ENCODE data around the gene TPH2.
A peak's percentile ranks its signal among the peaks of the same experiment; 100 is the strongest.

The TPH2 gene

GRCh38 chr12:71980538-71980937 is 41.9 kb downstream of the TPH2 start:
- Histone ChIP-seq H3K9me3 (replicated peaks in 1 of 11) (no peaks in the 10 kb centered on the region), H4K20me1 (no peaks in the 10 kb centered on the region), H3K4me2 (no peak overlapping the region), H3K4me1 (peaks cover 0 to 8% (median 0%) of the 10 kb centered on the region in 10 experiments; a peak in 1 of 20 replicates), H3K4me3 (no peak overlapping the region), H3K36me3 (no peaks in the 10 kb centered on the region), H3K27ac (no peak overlapping the region), H3K27me3 (no peaks in the 10 kb centered on the region), H3K9ac (no peak overlapping the region)
- TF ChIP-seq Cebpa-rat (IDR thresholded peaks at IDR 0.05) = no peak

- no peak overlapping the region for H3K9ac ChIP-seq
- no peaks in the 10 kb centered on the region for H3K27me3 ChIP-seq
- no peak overlapping the region for H3K4me3 ChIP-seq
- H3K4me1 ChIP-seq = peaks cover 0 to 8% (median 0%) of the 10 kb centered on the region in 10 experiments; a peak in 1 of 20 replicates
- H3K4me2 ChIP-seq = no peak overlapping the region
- H3K27ac ChIP-seq = no peak overlapping the region
- H4K20me1 ChIP-seq = no peaks in the 10 kb centered on the region
- no peak for TF ChIP-seq Cebpa-rat (IDR thresholded peaks at IDR 0.05)
- H3K9me3 ChIP-seq (replicated peaks in 1 of 11) = no peaks in the 10 kb centered on the region
- H3K36me3 ChIP-seq = no peaks in the 10 kb centered on the region
These were observed 42.5 kb downstream of the TPH2 start for GRCh38 chr12:71981149-71981548.

DNA sequence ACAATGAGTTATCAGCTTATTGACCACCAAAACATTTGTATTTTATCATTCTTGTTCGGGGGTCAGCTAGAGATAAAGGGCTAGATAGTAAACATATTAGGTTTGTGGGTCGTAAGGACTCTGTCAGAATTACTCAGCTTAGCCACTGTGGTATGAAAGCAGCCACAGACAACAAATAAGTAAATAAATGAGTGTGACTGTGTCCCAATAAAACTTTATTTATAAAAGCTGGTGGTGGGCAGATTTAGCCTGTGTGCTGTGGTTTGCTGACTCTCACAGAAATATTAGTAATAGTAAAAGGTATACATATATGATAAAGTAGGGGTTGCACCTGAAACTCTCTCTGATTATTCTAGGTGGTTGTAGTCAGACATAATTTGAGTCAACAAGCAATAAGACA is 56.1 kb downstream of the TPH2 start:
- H3K4me1 ChIP-seq = no peaks in the 10 kb centered on the region
- no peaks in the 10 kb centered on the region for H4K20me1 ChIP-seq
- no peak overlapping the region for H3K9ac ChIP-seq
- H3K4me2 ChIP-seq = no peak overlapping the region
- TF ChIP-seq Cebpa-rat (IDR thresholded peaks at IDR 0.05) = no peak
- H3K27ac ChIP-seq = no peak overlapping the region
- H3K9me3 ChIP-seq (replicated peaks in 1 of 11) = no peaks in the 10 kb centered on the region
- H3K36me3 ChIP-seq = no peaks in the 10 kb centered on the region
- H3K27me3 ChIP-seq = no peaks in the 10 kb centered on the region
- no peak overlapping the region for H3K4me3 ChIP-seq

DNA sequence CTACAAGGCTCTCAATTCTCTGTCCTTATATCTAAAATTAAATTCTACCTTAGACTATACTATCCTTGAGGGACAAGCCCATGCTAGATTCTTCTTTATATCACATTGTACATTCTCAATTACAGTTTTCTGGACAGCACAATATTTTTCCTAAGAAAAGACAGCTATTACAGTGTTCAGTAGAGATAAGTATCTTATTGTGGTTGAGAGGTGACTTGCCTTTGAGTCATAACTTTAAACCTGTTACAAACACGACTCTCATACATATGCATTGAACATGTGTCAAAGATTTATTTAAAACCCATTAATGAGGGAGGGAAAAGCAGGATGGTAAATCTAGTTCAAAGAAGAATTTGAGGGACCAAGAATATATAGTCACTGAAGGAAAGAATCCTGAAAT is 61.1 kb downstream of the TPH2 start:
- no peak for TF ChIP-seq Cebpa-rat (IDR thresholded peaks at IDR 0.05)
- Histone ChIP-seq H4K20me1 (no peaks in the 10 kb centered on the region), H3K36me3 (no peaks in the 10 kb centered on the region), H3K9ac (no peak overlapping the region), H3K27me3 (no peaks in the 10 kb centered on the region), H3K9me3 (replicated peaks in 1 of 11) (no peaks in the 10 kb centered on the region), H3K27ac (no peak overlapping the region), H3K4me3 (no peak overlapping the region), H3K4me1 (no peaks in the 10 kb centered on the region), H3K4me2 (no peak overlapping the region)

- TF ChIP-seq Cebpa-rat (IDR thresholded peaks at IDR 0.05) = no peak
- H4K20me1 ChIP-seq = no peaks in the 10 kb centered on the region
These were observed 62.5 kb downstream of the TPH2 start for GRCh38 chr12:72000969-72001648.

DNA sequence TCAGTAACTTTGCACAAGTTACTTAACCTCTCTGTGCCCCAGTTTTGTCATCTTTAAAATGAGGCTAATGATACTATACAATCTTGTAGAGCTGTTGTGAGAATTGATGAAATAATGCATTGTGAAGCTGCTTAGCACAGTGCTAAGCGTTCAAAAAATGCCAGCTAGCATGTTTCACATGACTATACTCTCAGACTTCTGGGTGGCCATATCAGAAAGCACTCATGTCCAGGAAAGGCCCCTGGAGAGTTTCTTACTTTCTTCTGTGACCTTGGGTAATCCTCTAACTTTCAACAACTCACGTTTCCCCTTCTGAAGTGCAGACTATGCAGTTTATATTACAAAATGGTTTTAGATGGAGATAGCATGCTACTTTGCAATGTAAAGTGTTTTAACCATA is 68.1 kb downstream of the TPH2 start:
- Histone ChIP-seq H3K9ac (no peak overlapping the region), H4K20me1 (no peaks in the 10 kb centered on the region; a peak in 1 of 22 replicates), H3K27ac (no peak overlapping the region), H3K27me3 (no peaks in the 10 kb centered on the region), H3K4me1 (no peaks in the 10 kb centered on the region), H3K4me3 (no peak overlapping the region), H3K4me2 (no peak overlapping the region), H3K9me3 (replicated peaks in 1 of 11) (no peaks in the 10 kb centered on the region), H3K36me3 (no peaks in the 10 kb centered on the region)
- no peak for TF ChIP-seq Cebpa-rat (IDR thresholded peaks at IDR 0.05)

More at GRCh38 chr12:72000969-72001648, 62.5 kb downstream of the TPH2 start:
- no peaks in the 10 kb centered on the region for H3K36me3 ChIP-seq
- H3K9me3 ChIP-seq (replicated peaks in 1 of 11) = no peaks in the 10 kb centered on the region
- H3K27me3 ChIP-seq = no peaks in the 10 kb centered on the region
- H3K4me1 ChIP-seq = no peaks in the 10 kb centered on the region
- no peak overlapping the region for H3K9ac ChIP-seq
- H3K4me2 ChIP-seq = no peak overlapping the region
- H3K4me3 ChIP-seq = no peak overlapping the region
- no peak overlapping the region for H3K27ac ChIP-seq

DNA sequence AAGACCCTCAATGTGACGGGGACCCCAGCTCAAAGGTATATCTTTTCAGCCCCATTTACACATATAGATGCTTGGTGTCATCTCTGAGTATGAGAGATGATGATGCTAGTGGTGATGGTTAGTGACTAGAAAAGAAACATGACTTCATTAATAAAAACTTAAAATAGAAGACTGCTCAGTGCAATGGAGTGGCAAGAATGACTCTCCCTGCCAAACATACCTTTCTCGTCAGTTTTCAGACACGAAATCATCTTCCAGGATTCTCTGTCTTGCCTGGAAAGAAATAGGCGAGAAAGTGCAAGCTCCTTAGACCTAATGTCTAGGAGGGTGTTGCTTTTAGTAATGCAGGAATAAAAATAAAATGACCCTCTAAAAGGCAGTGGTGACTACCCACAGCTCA is 71.7 kb downstream of the TPH2 start:
- H3K9ac ChIP-seq = no peak overlapping the region

GRCh38 chr12:72011374-72011773 is 72.7 kb downstream of the TPH2 start:
- Histone ChIP-seq H3K4me3 (no peak overlapping the region), H4K20me1 (no peaks in the 10 kb centered on the region; a peak in 1 of 22 replicates), H3K4me1 (peaks cover 0 to 9% (median under 1%) of the 10 kb centered on the region in 10 experiments; a peak in 7 of 20 replicates), H3K27ac (no peak overlapping the region), H3K9me3 (replicated peaks in 1 of 11) (no peaks in the 10 kb centered on the region), H3K36me3 (no peaks in the 10 kb centered on the region), H3K4me2 (no peak overlapping the region), H3K9ac (no peak overlapping the region), H3K27me3 (no peaks in the 10 kb centered on the region)
- no peak for TF ChIP-seq Cebpa-rat (IDR thresholded peaks at IDR 0.05)

More for the DNA sequence above, 71.7 kb downstream of the TPH2 start:
- Histone ChIP-seq H4K20me1 (no peaks in the 10 kb centered on the region; a peak in 1 of 22 replicates), H3K4me1 (peaks cover 0 to 4% (median 0%) of the 10 kb centered on the region in 10 experiments; a peak in 1 of 20 replicates), H3K36me3 (no peaks in the 10 kb centered on the region), H3K4me2 (no peak overlapping the region), H3K9me3 (replicated peaks in 1 of 11) (no peaks in the 10 kb centered on the region), H3K27ac (no peak overlapping the region), H3K4me3 (no peak overlapping the region), H3K27me3 (no peaks in the 10 kb centered on the region)
- TF ChIP-seq Cebpa-rat (IDR thresholded peaks at IDR 0.05) = no peak

- Histone ChIP-seq H3K36me3 (no peaks in the 10 kb centered on the region), H3K4me2 (no peak overlapping the region), H3K9me3 (replicated peaks in 1 of 11) (no peaks in the 10 kb centered on the region), H3K27ac (no peak overlapping the region), H3K4me1 (peaks cover 0 to 21% (median 4%) of the 10 kb centered on the region in 10 experiments; a peak in 12 of 20 replicates), H3K27me3 (no peaks in the 10 kb centered on the region), H3K9ac (no peak overlapping the region), H3K4me3 (no peak overlapping the region), H4K20me1 (no peaks in the 10 kb centered on the region; a peak in 1 of 22 replicates)
- TF ChIP-seq Cebpa-rat (IDR thresholded peaks at IDR 0.05) = no peak
These were observed 74.2 kb downstream of the TPH2 start for GRCh38 chr12:72012874-72013273.

DNA sequence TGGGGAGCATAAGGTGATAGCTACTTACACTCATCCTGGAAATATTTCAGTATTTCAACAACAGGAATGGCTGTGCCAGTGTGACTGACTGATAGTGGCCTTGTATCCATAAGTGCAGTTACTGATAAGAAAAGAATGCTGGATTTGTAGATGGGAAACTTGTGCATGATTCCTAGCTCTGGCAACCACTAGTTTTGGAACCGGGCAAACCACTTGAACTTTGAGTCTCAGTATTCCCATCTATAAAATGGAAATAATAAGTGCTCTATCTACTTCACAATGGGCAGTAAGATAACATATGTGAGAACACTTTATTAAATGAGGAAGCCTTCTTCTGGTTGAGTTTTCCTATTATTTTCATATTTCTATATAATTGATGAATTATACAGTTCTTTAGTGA is 77.2 kb downstream of the TPH2 start:
- H3K27ac ChIP-seq = no peak overlapping the region
- peaks cover 0 to 21% (median 4%) of the 10 kb centered on the region in 10 experiments; a peak in 12 of 20 replicates for H3K4me1 ChIP-seq
- H3K9ac ChIP-seq = no peak overlapping the region
- H3K4me2 ChIP-seq = peak overlapping the region in 2 of 11 experiments; percentile 43 to 56; a peak in 1 of 22 replicates
- no peaks in the 10 kb centered on the region for H3K27me3 ChIP-seq
- H3K9me3 ChIP-seq (replicated peaks in 1 of 11) = no peaks in the 10 kb centered on the region
- no peaks in the 10 kb centered on the region for H4K20me1 ChIP-seq
- H3K4me3 ChIP-seq = no peak overlapping the region
- TF ChIP-seq Cebpa-rat (IDR thresholded peaks at IDR 0.05) = no peak
- no peaks in the 10 kb centered on the region for H3K36me3 ChIP-seq

Data from BLaER1 treated with 17β-estradiol and CSF1 and Interleukin-3, amounts not matched to agents 10 nM and 100 nM (cell line).